HEK293 (cell line): ENCODE results near the gene ZNF48.

ENCODE experiments used
- GLIS2 ChIP-seq: fragments of 450-650 bp; formaldehyde crosslinking; IDR thresholded peaks from 2 replicates; pipeline ENCODE4 v1.5.1; 2016; ENCODE audit warnings: missing biosample characterization, missing genetic modification characterization
- KLF7 ChIP-seq: fragments of 450-650 bp; formaldehyde crosslinking; IDR thresholded peaks from 2 replicates; pipeline ENCODE4 v1.5.1; 2016; ENCODE audit warnings: missing biosample characterization, missing genetic modification characterization, borderline replicate concordance
- KLF8 ChIP-seq: fragments of 450-650 bp; formaldehyde crosslinking; IDR thresholded peaks from 2 replicates; pipeline ENCODE4 v1.5.1; 2016; ENCODE audit warnings: missing biosample characterization, missing genetic modification characterization
- SETDB1 ChIP-seq: IDR thresholded peaks from one replicate; pipeline ENCODE4 v1.6.1; 2017; ENCODE audit warnings: mild to moderate bottlenecking, low read length, moderate library complexity, mixed read lengths; ENCODE audit not compliant: insufficient read length
- SP2 ChIP-seq: fragments of 450-650 bp; formaldehyde crosslinking; IDR thresholded peaks from 2 replicates; pipeline ENCODE4 v1.5.1; 2016; ENCODE audit warnings: missing biosample characterization, missing genetic modification characterization
- SP3 ChIP-seq: fragments of 450-650 bp; formaldehyde crosslinking; IDR thresholded peaks from 2 replicates; pipeline ENCODE4 v1.5.1; 2016; ENCODE audit warnings: missing biosample characterization, missing genetic modification characterization
- TCF7L2 ChIP-seq: IDR thresholded peaks from 2 replicates; pipeline ENCODE4 v1.6.1; 2011; ENCODE audit warnings: low read depth, mild to moderate bottlenecking, inconsistent platforms, low read length, moderate library complexity, borderline replicate concordance
- ZBTB17 ChIP-seq: fragments of 450-650 bp; formaldehyde crosslinking; IDR thresholded peaks from 2 replicates; pipeline ENCODE4 v1.5.1; 2016; ENCODE audit warnings: missing biosample characterization, missing genetic modification characterization
- ZBTB20 ChIP-seq: fragments of 450-650 bp; formaldehyde crosslinking; IDR thresholded peaks from 2 replicates; pipeline ENCODE4 v1.5.1; 2016; ENCODE audit warnings: missing biosample characterization, missing genetic modification characterization
- ZBTB8A ChIP-seq: fragments of 450-650 bp; formaldehyde crosslinking; IDR thresholded peaks from 2 replicates; pipeline ENCODE4 v1.5.1; 2016; ENCODE audit warnings: missing biosample characterization, missing genetic modification characterization
- ZFP3 ChIP-seq: fragments of 450-650 bp; formaldehyde crosslinking; IDR thresholded peaks from 2 replicates; pipeline ENCODE4 v1.5.1; 2016; ENCODE audit warnings: low read depth, missing biosample characterization, missing genetic modification characterization
- ZFP37 ChIP-seq: fragments of 450-650 bp; formaldehyde crosslinking; IDR thresholded peaks from 2 replicates; pipeline ENCODE4 v1.5.1; 2016; ENCODE audit warnings: missing biosample characterization, missing genetic modification characterization
- ZFP69B ChIP-seq: fragments of 450-650 bp; formaldehyde crosslinking; IDR thresholded peaks from 2 replicates; pipeline ENCODE4 v1.5.1; 2016; ENCODE audit warnings: missing biosample characterization, missing genetic modification characterization
- ZNF121 ChIP-seq: fragments of 450-650 bp; formaldehyde crosslinking; IDR thresholded peaks from 2 replicates; pipeline ENCODE4 v1.5.1; 2016; ENCODE audit warnings: missing biosample characterization, missing genetic modification characterization
- ZNF155 ChIP-seq: fragments of 450-650 bp; formaldehyde crosslinking; IDR thresholded peaks from 2 replicates; pipeline ENCODE4 v1.5.1; 2016; ENCODE audit warnings: missing biosample characterization, missing genetic modification characterization
- ZNF157 ChIP-seq: fragments of 450-650 bp; formaldehyde crosslinking; IDR thresholded peaks from 2 replicates; pipeline ENCODE4 v1.5.1; 2016; ENCODE audit warnings: missing biosample characterization, missing genetic modification characterization
- ZNF24 ChIP-seq: fragments of 450-650 bp; formaldehyde crosslinking; IDR thresholded peaks from 2 replicates; pipeline ENCODE4 v1.5.1; 2016; ENCODE audit warnings: missing biosample characterization, missing genetic modification characterization
- ZNF404 ChIP-seq: fragments of 450-650 bp; formaldehyde crosslinking; IDR thresholded peaks from 2 replicates; pipeline ENCODE4 v1.5.1; 2017; ENCODE audit warnings: missing biosample characterization, missing genetic modification characterization
- ZNF521 ChIP-seq: fragments of 450-650 bp; formaldehyde crosslinking; IDR thresholded peaks from 2 replicates; pipeline ENCODE4 v1.5.1; 2017; ENCODE audit warnings: missing biosample characterization, mild to moderate bottlenecking, missing genetic modification characterization
- ZNF571 ChIP-seq: fragments of 450-650 bp; formaldehyde crosslinking; IDR thresholded peaks from 2 replicates; pipeline ENCODE4 v1.5.0; 2017; ENCODE audit warnings: missing biosample characterization, missing genetic modification characterization
- ZNF600 ChIP-seq: fragments of 450-650 bp; formaldehyde crosslinking; IDR thresholded peaks from 2 replicates; pipeline ENCODE4 v1.5.1; 2016; ENCODE audit warnings: missing biosample characterization, missing genetic modification characterization
- ZNF621 ChIP-seq: fragments of 450-650 bp; formaldehyde crosslinking; IDR thresholded peaks from 2 replicates; pipeline ENCODE4 v1.5.1; 2017; ENCODE audit warnings: missing biosample characterization, missing genetic modification characterization
- ZNF626 ChIP-seq: fragments of 450-650 bp; sonication (Bioruptor Pico); formaldehyde crosslinking; IDR thresholded peaks from 2 replicates; pipeline ENCODE4 v1.5.1; 2018; ENCODE audit warnings: missing biosample characterization, missing genetic modification characterization, inconsistent platforms
- ZNF654 ChIP-seq: fragments of 450-650 bp; formaldehyde crosslinking; IDR thresholded peaks from 2 replicates; pipeline ENCODE4 v1.5.1; 2016; ENCODE audit warnings: low read depth, missing biosample characterization, missing genetic modification characterization
- ZNF677 ChIP-seq: fragments of 450-650 bp; IDR thresholded peaks from 2 replicates; pipeline ENCODE4 v1.5.0; 2018; ENCODE audit warnings: missing biosample characterization, mild to moderate bottlenecking, missing genetic modification characterization, moderate library complexity
- ZNF701 ChIP-seq: fragments of 450-650 bp; formaldehyde crosslinking; IDR thresholded peaks from 2 replicates; pipeline ENCODE4 v1.5.1; 2016; ENCODE audit warnings: missing biosample characterization, missing genetic modification characterization
- TF ChIP-seq, protein P1 (sequence below): fragments of 450-650 bp; formaldehyde crosslinking; IDR thresholded peaks from 2 replicates; pipeline ENCODE4 v1.5.1; 2016; ENCODE audit warnings: missing biosample characterization, missing genetic modification characterization
- TF ChIP-seq, protein P2 (sequence below): sonication (generic); formaldehyde crosslinking; IDR thresholded peaks from 2 replicates; pipeline ENCODE4 v1.8.1; 2022; ENCODE audit warnings: mild to moderate bottlenecking, moderate library complexity, missing genetic modification reagents
- TF ChIP-seq, protein P3 (sequence below): fragments of 450-650 bp; formaldehyde crosslinking; IDR thresholded peaks from 2 replicates; pipeline ENCODE4 v1.5.1; 2016; ENCODE audit warnings: missing biosample characterization, missing genetic modification characterization
- TF ChIP-seq, protein P4 (sequence below): fragments of 450-650 bp; formaldehyde crosslinking; IDR thresholded peaks from 2 replicates; pipeline ENCODE4 v1.5.1; 2016; ENCODE audit warnings: missing biosample characterization, missing genetic modification characterization
- TF ChIP-seq, protein P5 (sequence below): fragments of 450-650 bp; IDR thresholded peaks from 2 replicates; pipeline ENCODE4 v1.5.1; 2018; ENCODE audit warnings: missing biosample characterization, missing genetic modification characterization

Gene ZNF48

DNA sequence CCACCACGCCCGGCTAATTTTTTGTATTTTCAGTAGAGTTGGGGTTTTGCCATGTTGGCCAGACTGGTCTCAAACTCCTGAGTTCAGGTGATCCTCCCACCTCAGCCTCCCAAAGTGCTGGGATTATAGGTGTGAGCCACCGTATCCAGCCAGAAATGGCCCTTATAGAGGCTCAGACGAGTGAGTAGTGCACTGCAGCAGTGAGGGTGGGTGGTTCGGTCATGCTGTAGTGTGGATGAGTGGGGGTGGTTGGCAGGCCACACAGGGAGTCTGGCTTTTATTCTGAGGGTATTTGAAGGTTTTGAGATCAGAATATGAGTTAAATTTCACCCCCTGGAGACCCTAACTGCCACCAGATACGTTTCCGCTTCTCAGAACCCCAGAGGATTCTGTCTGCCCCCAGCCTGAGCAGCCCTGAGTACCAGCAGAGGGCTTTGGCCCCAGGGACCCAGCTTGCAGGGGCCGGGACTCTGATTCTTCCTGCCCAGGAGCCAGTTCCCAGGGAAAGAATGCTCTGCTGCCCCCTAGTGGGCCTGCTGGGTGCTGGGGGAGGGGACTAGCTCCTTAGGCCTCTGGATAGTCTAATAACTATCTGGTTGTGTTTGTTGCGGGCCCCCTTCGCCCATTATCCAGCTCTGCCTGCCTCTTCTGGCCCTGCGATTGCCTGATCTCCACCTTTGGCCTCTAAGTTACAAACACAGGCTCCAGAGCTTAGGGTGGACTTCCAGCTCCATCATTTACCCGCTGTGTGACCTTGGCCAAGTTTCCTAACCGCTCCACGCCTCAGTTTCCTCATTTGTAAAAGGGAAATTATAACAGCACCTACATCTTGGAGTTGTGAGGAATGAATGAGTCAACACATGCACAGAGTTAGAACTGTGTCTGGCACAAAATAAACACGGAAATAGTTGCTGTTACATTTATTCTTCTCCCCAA is 14.2 kb downstream of the ZNF48 start (continued):
- no peak for TF ChIP-seq ZNF404 (tag by site-specific recombination)
- TF ChIP-seq, protein P1, sequence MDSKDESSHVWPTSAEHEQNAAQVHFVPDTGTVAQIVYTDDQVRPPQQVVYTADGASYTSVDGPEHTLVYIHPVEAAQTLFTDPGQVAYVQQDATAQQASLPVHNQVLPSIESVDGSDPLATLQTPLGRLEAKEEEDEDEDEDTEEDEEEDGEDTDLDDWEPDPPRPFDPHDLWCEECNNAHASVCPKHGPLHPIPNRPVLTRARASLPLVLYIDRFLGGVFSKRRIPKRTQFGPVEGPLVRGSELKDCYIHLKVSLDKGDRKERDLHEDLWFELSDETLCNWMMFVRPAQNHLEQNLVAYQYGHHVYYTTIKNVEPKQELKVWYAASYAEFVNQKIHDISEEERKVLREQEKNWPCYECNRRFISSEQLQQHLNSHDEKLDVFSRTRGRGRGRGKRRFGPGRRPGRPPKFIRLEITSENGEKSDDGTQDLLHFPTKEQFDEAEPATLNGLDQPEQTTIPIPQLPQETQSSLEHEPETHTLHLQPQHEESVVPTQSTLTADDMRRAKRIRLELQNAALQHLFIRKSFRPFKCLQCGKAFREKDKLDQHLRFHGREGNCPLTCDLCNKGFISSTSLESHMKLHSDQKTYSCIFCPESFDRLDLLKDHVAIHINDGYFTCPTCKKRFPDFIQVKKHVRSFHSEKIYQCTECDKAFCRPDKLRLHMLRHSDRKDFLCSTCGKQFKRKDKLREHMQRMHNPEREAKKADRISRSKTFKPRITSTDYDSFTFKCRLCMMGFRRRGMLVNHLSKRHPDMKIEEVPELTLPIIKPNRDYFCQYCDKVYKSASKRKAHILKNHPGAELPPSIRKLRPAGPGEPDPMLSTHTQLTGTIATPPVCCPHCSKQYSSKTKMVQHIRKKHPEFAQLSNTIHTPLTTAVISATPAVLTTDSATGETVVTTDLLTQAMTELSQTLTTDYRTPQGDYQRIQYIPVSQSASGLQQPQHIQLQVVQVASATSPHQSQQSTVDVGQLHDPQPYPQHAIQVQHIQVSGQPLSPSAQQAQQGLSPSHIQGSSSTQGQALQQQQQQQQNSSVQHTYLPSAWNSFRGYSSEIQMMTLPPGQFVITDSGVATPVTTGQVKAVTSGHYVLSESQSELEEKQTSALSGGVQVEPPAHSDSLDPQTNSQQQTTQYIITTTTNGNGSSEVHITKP (tag by site-specific recombination), result peak; percentile 32; the same call in 1 of the 2 replicates
- TF ChIP-seq ZBTB20 (tag by site-specific recombination), result peak; percentile 91
- TF ChIP-seq ZNF626 (tag by site-specific recombination), result no peak
- peak; percentile 76 for TF ChIP-seq ZBTB17 (tag by site-specific recombination)
- TF ChIP-seq ZFP37 (tag by site-specific recombination), result no peak
- TF ChIP-seq ZNF521, result no peak
- TF ChIP-seq ZNF24 (tag by site-specific recombination), result 0 out of 2 replicates have a peak, but pooled peaks have one; percentile 28
- TF ChIP-seq SP3, result peak; percentile 20; the same call in 1 of the 2 replicates
- TF ChIP-seq ZNF571 (tag by site-specific recombination), result no peak
- no peak for TF ChIP-seq TCF7L2
- no peak for TF ChIP-seq ZNF155 (tag by site-specific recombination)
- TF ChIP-seq ZBTB8A (tag by site-specific recombination), result peak; percentile 74
- TF ChIP-seq, protein P2, sequence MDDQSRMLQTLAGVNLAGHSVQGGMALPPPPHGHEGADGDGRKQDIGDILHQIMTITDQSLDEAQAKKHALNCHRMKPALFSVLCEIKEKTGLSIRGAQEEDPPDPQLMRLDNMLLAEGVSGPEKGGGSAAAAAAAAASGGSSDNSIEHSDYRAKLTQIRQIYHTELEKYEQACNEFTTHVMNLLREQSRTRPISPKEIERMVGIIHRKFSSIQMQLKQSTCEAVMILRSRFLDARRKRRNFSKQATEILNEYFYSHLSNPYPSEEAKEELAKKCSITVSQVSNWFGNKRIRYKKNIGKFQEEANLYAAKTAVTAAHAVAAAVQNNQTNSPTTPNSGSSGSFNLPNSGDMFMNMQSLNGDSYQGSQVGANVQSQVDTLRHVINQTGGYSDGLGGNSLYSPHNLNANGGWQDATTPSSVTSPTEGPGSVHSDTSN, result no peak
- no peak for TF ChIP-seq ZNF121 (tag by site-specific recombination)
- TF ChIP-seq SETDB1, result no peak
- no peak for TF ChIP-seq KLF7
- no peak for TF ChIP-seq ZNF701 (tag by site-specific recombination)
- TF ChIP-seq ZNF157 (tag by site-specific recombination), result no peak
- TF ChIP-seq ZFP69B, result 0 out of 2 replicates have a peak, but pooled peaks have one; percentile 52
- TF ChIP-seq ZNF654 (tag by site-specific recombination), result peak; percentile 98
- TF ChIP-seq, protein P3, sequence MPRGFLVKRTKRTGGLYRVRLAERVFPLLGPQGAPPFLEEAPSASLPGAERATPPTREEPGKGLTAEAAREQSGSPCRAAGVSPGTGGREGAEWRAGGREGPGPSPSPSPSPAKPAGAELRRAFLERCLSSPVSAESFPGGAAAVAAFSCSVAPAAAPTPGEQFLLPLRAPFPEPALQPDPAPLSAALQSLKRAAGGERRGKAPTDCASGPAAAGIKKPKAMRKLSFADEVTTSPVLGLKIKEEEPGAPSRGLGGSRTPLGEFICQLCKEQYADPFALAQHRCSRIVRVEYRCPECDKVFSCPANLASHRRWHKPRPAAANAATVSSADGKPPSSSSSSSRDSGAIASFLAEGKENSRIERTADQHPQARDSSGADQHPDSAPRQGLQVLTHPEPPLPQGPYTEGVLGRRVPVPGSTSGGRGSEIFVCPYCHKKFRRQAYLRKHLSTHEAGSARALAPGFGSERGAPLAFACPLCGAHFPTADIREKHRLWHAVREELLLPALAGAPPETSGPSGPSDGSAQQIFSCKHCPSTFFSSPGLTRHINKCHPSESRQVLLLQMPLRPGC, result no peak
- TF ChIP-seq, protein P4, sequence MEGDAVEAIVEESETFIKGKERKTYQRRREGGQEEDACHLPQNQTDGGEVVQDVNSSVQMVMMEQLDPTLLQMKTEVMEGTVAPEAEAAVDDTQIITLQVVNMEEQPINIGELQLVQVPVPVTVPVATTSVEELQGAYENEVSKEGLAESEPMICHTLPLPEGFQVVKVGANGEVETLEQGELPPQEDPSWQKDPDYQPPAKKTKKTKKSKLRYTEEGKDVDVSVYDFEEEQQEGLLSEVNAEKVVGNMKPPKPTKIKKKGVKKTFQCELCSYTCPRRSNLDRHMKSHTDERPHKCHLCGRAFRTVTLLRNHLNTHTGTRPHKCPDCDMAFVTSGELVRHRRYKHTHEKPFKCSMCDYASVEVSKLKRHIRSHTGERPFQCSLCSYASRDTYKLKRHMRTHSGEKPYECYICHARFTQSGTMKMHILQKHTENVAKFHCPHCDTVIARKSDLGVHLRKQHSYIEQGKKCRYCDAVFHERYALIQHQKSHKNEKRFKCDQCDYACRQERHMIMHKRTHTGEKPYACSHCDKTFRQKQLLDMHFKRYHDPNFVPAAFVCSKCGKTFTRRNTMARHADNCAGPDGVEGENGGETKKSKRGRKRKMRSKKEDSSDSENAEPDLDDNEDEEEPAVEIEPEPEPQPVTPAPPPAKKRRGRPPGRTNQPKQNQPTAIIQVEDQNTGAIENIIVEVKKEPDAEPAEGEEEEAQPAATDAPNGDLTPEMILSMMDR (tag by site-specific recombination), result peak; percentile 97
- no peak for TF ChIP-seq ZFP3
- TF ChIP-seq GLIS2 (tag by site-specific recombination), result peak; percentile 71
- TF ChIP-seq SP2 (tag by site-specific recombination), result peak; percentile 38
- TF ChIP-seq ZNF677, result no peak
- 0 out of 2 replicates have a peak, but pooled peaks have one; percentile 22 for TF ChIP-seq ZNF600
- no peak for TF ChIP-seq ZNF621 (tag by site-specific recombination)
- TF ChIP-seq, protein P5, sequence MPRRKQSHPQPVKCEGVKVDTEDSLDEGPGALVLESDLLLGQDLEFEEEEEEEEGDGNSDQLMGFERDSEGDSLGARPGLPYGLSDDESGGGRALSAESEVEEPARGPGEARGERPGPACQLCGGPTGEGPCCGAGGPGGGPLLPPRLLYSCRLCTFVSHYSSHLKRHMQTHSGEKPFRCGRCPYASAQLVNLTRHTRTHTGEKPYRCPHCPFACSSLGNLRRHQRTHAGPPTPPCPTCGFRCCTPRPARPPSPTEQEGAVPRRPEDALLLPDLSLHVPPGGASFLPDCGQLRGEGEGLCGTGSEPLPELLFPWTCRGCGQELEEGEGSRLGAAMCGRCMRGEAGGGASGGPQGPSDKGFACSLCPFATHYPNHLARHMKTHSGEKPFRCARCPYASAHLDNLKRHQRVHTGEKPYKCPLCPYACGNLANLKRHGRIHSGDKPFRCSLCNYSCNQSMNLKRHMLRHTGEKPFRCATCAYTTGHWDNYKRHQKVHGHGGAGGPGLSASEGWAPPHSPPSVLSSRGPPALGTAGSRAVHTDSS (tag by site-specific recombination), result no peak
- 0 out of 2 replicates have a peak, but pooled peaks have one; percentile 20 for TF ChIP-seq KLF8 (tag by site-specific recombination)
